NCI-H2171 treated with DMSO at 0.1 percent for 48 hours (cell line): Measurements from ENCODE around the gene LATS1.

ENCODE experiments used
- DNase-seq: peaks from one replicate; lab custom pipeline; 2025; lab: John Stamatoyannopoulos, UW

Gene LATS1

GRCh38 chr6:149660028-149660427 lies 57.9 kb downstream of the LATS1 start:
- DNase-seq = no peak

- DNase-seq = no peak
Measured at GRCh38 chr6:149657441-149657840, 60.5 kb downstream of the LATS1 start.

GRCh38 chr6:149651056-149651455 lies 66.8 kb downstream of the LATS1 start:
- no peak for DNase-seq

- peak; percentile 91 for DNase-seq
Measured at GRCh38 chr6:149648148-149649145, 69.5 kb downstream of the LATS1 start, which contains the start of gene KATNA1. KATNA1 (minus strand) TSS chr6:149648714; CDS start chr6:149638547, 10,167 bp downstream.

GRCh38 chr6:149646599-149646998 lies 71.3 kb downstream of the LATS1 start:
- DNase-seq = no peak

- no peak for DNase-seq
Measured at GRCh38 chr6:149642829-149643580, 74.9 kb downstream of the LATS1 start.

- DNase-seq = no peak
Measured at GRCh38 chr6:149636124-149636523, 81.8 kb downstream of the LATS1 start.

GRCh38 chr6:149634315-149634714 lies 83.6 kb downstream of the LATS1 start:
- no peak for DNase-seq

GRCh38 chr6:149628875-149629510 lies 88.9 kb downstream of the LATS1 start:
- no peak for DNase-seq

GRCh38 chr6:149627672-149628071 lies 90.2 kb downstream of the LATS1 start:
- DNase-seq = no peak

GRCh38 chr6:149615805-149616204 lies 102.1 kb downstream of the LATS1 start:
- no peak for DNase-seq

GRCh38 chr6:149614337-149614736 lies 103.6 kb downstream of the LATS1 start:
- no peak for DNase-seq

- no peak for DNase-seq
Measured at GRCh38 chr6:149608381-149608982, 109.4 kb downstream of the LATS1 start.
